HepG2 (cell line): ENCODE results near the gene ABHD1. TPM values are rescaled to one million over a fixed set of nuclear protein-coding genes. Genes with fewer than 3 reads are reported as not detected.

Source experiments
- ATAC-seq: fragments of 200-7000 bp; cut with Tn5 transposase; 3 replicates; pipeline ENCODE4 v1.9.1; 2020; ENCODE audit warnings: mild to moderate bottlenecking, moderate library complexity
- BruUV-seq: library from RNA; stranded (reverse); fragments of 400-500 nt; replicated peaks from 2 replicates; lab custom pipeline; 2021; lab: Mats Ljungman, UMichigan
- CTCF ChIA-PET: fragments of 300-600 bp; formaldehyde crosslinking; extraction: SDS; loops from one replicate; lab custom pipeline; 2021; ENCODE audit warnings: low total read pairs, inconsistent platforms, low intra/inter-chr PET ratio; lab: Yijun Ruan, JAX
- POLR2A ChIA-PET: fragments of 350-600 bp; sonication (Branson Sonifier 250); formaldehyde crosslinking; loops from one replicate; lab custom pipeline; 2020; ENCODE audit warnings: antibody characterized with exemption, inconsistent platforms; lab: Yijun Ruan, JAX
- DNase-seq: peaks from one replicate; pipeline ENCODE4 v3.0.0-alpha.2; 2015; ENCODE audit warnings: low spot score
- FAIRE-seq: peaks from 3 replicates; lab custom pipeline; 2011; peaks lifted over from hg19 to GRCh38; lab: Jason Lieb, UNC
- H2AFZ ChIP-seq: one replicate; pipeline ENCODE4 v1.6.1; 2011; ENCODE audit warnings: low read length, inconsistent platforms
- H3K27ac ChIP-seq: fragments of 300-600 bp; 3 replicates; pipeline ENCODE4 v1.8.0; 2011; ENCODE audit warnings: mixed run types, mild to moderate bottlenecking, mixed read lengths, low read length, inconsistent platforms; ENCODE audit not compliant: insufficient read depth; ENCODE audit errors: extremely low read length
- H3K27me3 ChIP-seq, 2 experiments: fragments of 200-600 bp in 1 of 2; 2 replicates in 1 of 2; 3 replicates in 1 of 2; pipeline versions ENCODE4 v1.6.0 to v1.8.0; 2011; ENCODE audit warnings: low read length in 2 of 2, mild to moderate bottlenecking in 2 of 2, moderate library complexity in 2 of 2, inconsistent platforms in 1 of 2; ENCODE audit not compliant: insufficient read depth in 2 of 2, control insufficient read depth in 1 of 2
- H3K36me3 ChIP-seq, 2 experiments: fragments of 200-600 bp in 1 of 2; replicated peaks in 1 of 2; 2 replicates in 1 of 2; 3 replicates in 1 of 2; pipeline versions ENCODE4 v1.5.1 to v1.8.0; 2011; ENCODE audit warnings: low read length in 2 of 2, inconsistent platforms in 1 of 2; ENCODE audit not compliant: insufficient read depth in 2 of 2, control insufficient read depth in 1 of 2
- H3K4me1 ChIP-seq: 2 replicates; pipeline ENCODE4 v1.5.1; 2012; ENCODE audit warnings: low read length, inconsistent platforms; ENCODE audit not compliant: insufficient read depth
- H3K4me2 ChIP-seq: 2 replicates; pipeline ENCODE4 v1.6.0; 2011; ENCODE audit warnings: low read depth, low read length, inconsistent platforms
- H3K4me3 ChIP-seq, 3 experiments: fragments of 200-600 bp in 1 of 3; sonication (generic), shearing (Covaris generic) in 1 of 3; replicated peaks in 1 of 3; 2 replicates each; pipeline ENCODE4 v1.5.1; 2011 to 2016; ENCODE audit warnings: low read length in 3 of 3, inconsistent platforms in 2 of 3, low read depth in 2 of 3, mild to moderate bottlenecking in 2 of 3, control low read depth in 1 of 3, mixed read lengths in 1 of 3; ENCODE audit not compliant: insufficient read depth in 1 of 3
- H3K79me2 ChIP-seq: one replicate; pipeline ENCODE4 v1.6.1; 2011; ENCODE audit warnings: low read length, inconsistent platforms; ENCODE audit not compliant: insufficient read depth
- H3K9ac ChIP-seq: 2 replicates; pipeline ENCODE4 v1.6.0; 2011; ENCODE audit warnings: mild to moderate bottlenecking, low read depth, low read length, inconsistent platforms; ENCODE audit not compliant: insufficient read depth
- H3K9me3 ChIP-seq: 2 replicates; pipeline ENCODE4 v1.5.1; 2012; ENCODE audit warnings: mild to moderate bottlenecking, low read length
- H4K20me1 ChIP-seq: 2 replicates; pipeline ENCODE4 v1.6.0; 2011; ENCODE audit warnings: inconsistent platforms, mild to moderate bottlenecking, low read length, moderate library complexity; ENCODE audit not compliant: insufficient read depth
- E2F5 ChIP-seq: sonication (generic); formaldehyde crosslinking; conservative IDR thresholded peaks from 2 replicates; pipeline ENCODE4 v1.4.0; 2020; ENCODE audit warnings: missing genetic modification reagents
- FOXK1 ChIP-seq: sonication (generic); formaldehyde crosslinking; IDR thresholded peaks from 2 replicates; pipeline ENCODE4 v1.4.0; 2020; ENCODE audit warnings: low read depth, missing genetic modification reagents, borderline replicate concordance
- FOXM1 ChIP-seq: sonication (generic); formaldehyde crosslinking; IDR thresholded peaks from 2 replicates; pipeline ENCODE4 v1.5.0; 2020; ENCODE audit warnings: missing genetic modification reagents
- GABPB1 ChIP-seq: IDR thresholded peaks from 2 replicates; pipeline ENCODE4 v1.6.1; 2016; ENCODE audit warnings: mild to moderate bottlenecking, missing genetic modification reagents, moderate library complexity, missing compliant biosample characterization
- HNF1B ChIP-seq: sonication (generic); formaldehyde crosslinking; IDR thresholded peaks from 2 replicates; pipeline ENCODE4 v1.5.1; 2020; ENCODE audit warnings: mild to moderate bottlenecking, moderate library complexity, missing genetic modification reagents
- MEF2D ChIP-seq: sonication (generic); formaldehyde crosslinking; IDR thresholded peaks from 2 replicates; pipeline ENCODE4 v1.5.1; 2020; ENCODE audit warnings: mild to moderate bottlenecking, missing genetic modification reagents
- NFKBIZ ChIP-seq: IDR thresholded peaks from 2 replicates; pipeline ENCODE4 v1.6.1; 2018; ENCODE audit warnings: missing genetic modification reagents, missing compliant biosample characterization
- POLR2AphosphoS5 ChIP-seq: IDR thresholded peaks from 2 replicates; pipeline ENCODE4 v1.6.1; 2012; ENCODE audit warnings: low read depth, low read length
- RAD51 ChIP-seq: fragments of 450-650 bp; IDR thresholded peaks from 2 replicates; pipeline ENCODE4 v1.6.1; 2016; ENCODE audit warnings: borderline replicate concordance
- SIX1 ChIP-seq: sonication (generic); formaldehyde crosslinking; IDR thresholded peaks from 2 replicates; pipeline ENCODE4 v1.4.0; 2020; ENCODE audit warnings: missing genetic modification reagents, borderline replicate concordance
- TCF7L2 ChIP-seq: IDR thresholded peaks from 2 replicates; pipeline ENCODE4 v1.6.1; 2011; ENCODE audit warnings: mild to moderate bottlenecking, low read depth, low read length, moderate library complexity
- YEATS2 ChIP-seq: sonication (generic); formaldehyde crosslinking; IDR thresholded peaks from 2 replicates; pipeline ENCODE4 v1.4.0; 2020; ENCODE audit warnings: missing genetic modification reagents, borderline replicate concordance
- ZMYM2 ChIP-seq: sonication (generic); formaldehyde crosslinking; IDR thresholded peaks from 2 replicates; pipeline ENCODE4 v1.8.0; 2022; ENCODE audit warnings: mild to moderate bottlenecking, missing genetic modification reagents
- ZNF513 ChIP-seq: sonication (generic); formaldehyde crosslinking; conservative IDR thresholded peaks from 2 replicates; pipeline ENCODE4 v1.5.0; 2020; ENCODE audit warnings: missing genetic modification reagents
- ZNF563 ChIP-seq: sonication (generic); formaldehyde crosslinking; IDR thresholded peaks from 2 replicates; pipeline ENCODE4 v1.8.0; 2022; ENCODE audit warnings: mild to moderate bottlenecking, moderate library complexity, missing genetic modification reagents
- ZNF589 ChIP-seq: sonication (generic); formaldehyde crosslinking; conservative IDR thresholded peaks from 2 replicates; pipeline ENCODE4 v1.8.0; 2022; ENCODE audit warnings: mild to moderate bottlenecking, moderate library complexity, missing genetic modification reagents
- ZNF614 ChIP-seq: IDR thresholded peaks from 2 replicates; pipeline ENCODE4 v1.6.1; 2018; ENCODE audit warnings: missing biosample characterization, missing genetic modification reagents, inconsistent platforms, borderline replicate concordance
- ZNF766 ChIP-seq: sonication (generic); formaldehyde crosslinking; IDR thresholded peaks from 2 replicates; pipeline ENCODE4 v1.5.0; 2020; ENCODE audit warnings: missing genetic modification reagents, borderline replicate concordance
- WGBS: methylation state at CpG from one replicate; pipeline ENCODE4 v1.1.6; 2017; ENCODE audit warnings: low lambda C conversion rate; 5-methylcytosine and 5-hydroxymethylcytosine counted together
- in situ Hi-C: cut with HindIII; loops from 2 replicates; pipeline ENCODE4 v1.10.0; 2017; ENCODE audit warnings: low pct_unique_long_range_greater_than_20kb; ENCODE audit not compliant: extremely low pct_ligation_motif_present
- intact Hi-C: fragments of 100-400 bp; cut with micrococcal nuclease; formaldehyde crosslinking; loops from one replicate; pipeline ENCODE4 v1.10.0; 2022; ENCODE audit not compliant: unreplicated experiment
- polyA plus RNA-seq, 8 experiments: library from polyadenylated mRNA; depleted of rRNA in 3 of 8; stranded (reverse) in 7 of 8; unstranded in 1 of 8; fragments of >200 nt; fragmentation: Illumina TruSeq in 4 of 8; extraction: Trizol in 4 of 8; gene quantifications; 2 replicates each; pipeline versions ENCODE4 v1.2.1 to v1.2.3, GENCODE V29; 2011 to 2016; ENCODE audit warnings: low read depth in 4 of 8, missing spikeins in 1 of 8, mixed read lengths in 1 of 8; ENCODE audit not compliant: insufficient read depth in 1 of 8
- total RNA-seq, 5 experiments: library from RNA; depleted of rRNA; stranded (reverse); fragments of >200 nt; fragmentation: Illumina TruSeq; extraction: Trizol; gene quantifications; 2 replicates each; pipeline ENCODE4 v1.2.3, GENCODE V29; 2016; ENCODE audit warnings: low read depth in 1 of 5

ABHD1 gene
- total and polyA plus RNA-seq, 2 of the 13 experiments (the other 11 are each of a cell fraction or from before 2014, with no cell fraction given): 0.04 to 0.81 TPM

DNA sequence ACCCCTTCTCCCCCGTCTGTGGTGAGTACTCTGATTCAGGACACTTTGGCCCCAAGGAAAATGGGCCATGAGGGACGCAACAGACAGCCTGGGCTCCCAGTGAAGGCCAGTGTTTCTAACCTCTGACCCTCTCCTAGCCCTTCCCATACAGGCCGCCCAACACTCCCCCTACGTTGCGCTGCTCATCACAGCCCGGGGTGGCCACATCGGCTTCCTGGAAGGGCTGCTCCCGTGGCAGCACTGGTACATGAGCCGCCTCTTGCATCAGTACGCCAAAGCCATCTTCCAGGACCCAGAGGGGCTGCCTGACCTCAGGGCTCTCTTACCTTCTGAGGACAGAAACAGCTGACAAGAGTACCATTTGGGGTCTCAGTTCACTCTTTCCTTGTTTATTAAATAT, 6.8 kb downstream of the ABHD1 start:
- Histone ChIP-seq H3K27me3 (no peaks in the 10 kb centered on the region; a peak in 1 of 5 replicates), H2AFZ (no peak overlapping the region), H3K4me1 (peaks cover 51% of the 10 kb centered on the region), H4K20me1 (no peaks in the 10 kb centered on the region; the same call in 1 of the 2 replicates), H3K36me3 (peaks cover 20 to 34% of the 10 kb centered on the region in 2 experiments), H3K4me3 (no peak overlapping the region), H3K9me3 (no peaks in the 10 kb centered on the region), H3K9ac (no peak overlapping the region), H3K27ac (no peak overlapping the region), H3K79me2 (peaks cover 22% of the 10 kb centered on the region), H3K4me2 (no peak overlapping the region)
- ChIA-PET POLR2A (interaction anchor here (1.4 kb wide), 1 partner anchor 18 kb away, joined by 4 read pairs; the partner anchor contains the start of gene TCF23), CTCF (no interaction called here)
- 95% methylated on average over 9 of the region's 10 CpGs for WGBS
- FAIRE-seq (no peak), ATAC-seq (no peak), DNase-seq (no peak)
- no TSS peak for BruUV-seq
- intact Hi-C loops (no loop called here), in situ Hi-C loops (no loop called here)
- TF ChIP-seq ZNF563 (CRISPR knock-in tag) (no peak), SIX1 (CRISPR knock-in tag) (no peak), ZMYM2 (CRISPR knock-in tag) (no peak), ZNF766 (CRISPR knock-in tag) (no peak), NFKBIZ (CRISPR knock-in tag) (no peak), TCF7L2 (no peak), ZNF513 (CRISPR knock-in tag) (no peak), MEF2D (CRISPR knock-in tag) (no peak), ZNF589 (CRISPR knock-in tag) (no peak), FOXK1 (CRISPR knock-in tag) (no peak), FOXM1 (CRISPR knock-in tag) (no peak), HNF1B (CRISPR knock-in tag) (0 out of 2 replicates have a peak, but pooled peaks have one; percentile 7), RAD51 (no peak), E2F5 (no peak), POLR2AphosphoS5 (peak; percentile 1; the same call in 1 of the 2 replicates), YEATS2 (CRISPR knock-in tag) (no peak), ZNF614 (CRISPR knock-in tag) (no peak), GABPB1 (CRISPR knock-in tag) (0 out of 2 replicates have a peak, but pooled peaks have one; percentile 14)
